Keratinocyte (primary cell): ENCODE data around the gene HPSE2. TPM values are rescaled to one million over a fixed set of nuclear protein-coding genes. Genes with fewer than 3 reads are reported as not detected.

Experiments used
- DNase-seq: peaks from one replicate; pipeline ENCODE4 v3.0.0-alpha.2; 2011; ENCODE audit warnings: low read depth, missing footprints, low spot score
- FAIRE-seq: peaks from 2 replicates; lab custom pipeline; 2011; peaks lifted over from hg19 to GRCh38; lab: Jason Lieb, UNC
- H2AFZ ChIP-seq: 2 replicates; pipeline ENCODE4 v1.6.0; 2012; ENCODE audit warnings: low read length, control low read depth, inconsistent platforms; ENCODE audit not compliant: control insufficient read depth
- H3K27ac ChIP-seq: 2 replicates; pipeline ENCODE4 v1.5.1; 2011; ENCODE audit warnings: low read length; ENCODE audit not compliant: control insufficient read depth, insufficient read depth
- H3K27me3 ChIP-seq: 3 replicates; pipeline ENCODE4 v1.6.0; 2011; ENCODE audit warnings: low read length; ENCODE audit not compliant: control insufficient read depth, insufficient read depth; ENCODE audit errors: extremely low read depth
- H3K36me3 ChIP-seq, 2 experiments: 2 replicates in 1 of 2; 3 replicates in 1 of 2; pipeline ENCODE4 v1.5.1; 2011; ENCODE audit warnings: low read length in 2 of 2, mild to moderate bottlenecking in 1 of 2; ENCODE audit not compliant: control insufficient read depth in 2 of 2, insufficient read depth in 2 of 2; ENCODE audit errors: extremely low read depth in 1 of 2
- H3K4me1 ChIP-seq: 3 replicates; pipeline ENCODE4 v1.5.1; 2011; ENCODE audit warnings: low read length; ENCODE audit not compliant: control insufficient read depth, insufficient read depth; ENCODE audit errors: extremely low read depth
- H3K4me2 ChIP-seq: 3 replicates; pipeline ENCODE4 v1.6.0; 2011; ENCODE audit warnings: low read depth, low read length; ENCODE audit not compliant: control insufficient read depth, insufficient read depth; ENCODE audit errors: extremely low read depth
- H3K4me3 ChIP-seq, 3 experiments: fragments of 200-600 bp in 1 of 3; sonication (generic) in 1 of 3; 2 replicates in 2 of 3; 3 replicates in 1 of 3; pipeline ENCODE4 v1.5.1; 2011 to 2016; ENCODE audit warnings: low read length in 3 of 3, mild to moderate bottlenecking in 3 of 3, control low read depth in 2 of 3, inconsistent platforms in 1 of 3, low read depth in 1 of 3, mixed read lengths in 1 of 3, mixed run types in 1 of 3, moderate library complexity in 1 of 3; ENCODE audit not compliant: control insufficient read depth in 2 of 3, insufficient read depth in 2 of 3; ENCODE audit errors: extremely low read depth in 1 of 3
- H3K79me2 ChIP-seq: 2 replicates; pipeline ENCODE4 v1.6.0; 2012; ENCODE audit warnings: low read length; ENCODE audit not compliant: control insufficient read depth, insufficient read depth
- H3K9ac ChIP-seq: 3 replicates; pipeline ENCODE4 v1.6.0; 2011; ENCODE audit warnings: low read length; ENCODE audit not compliant: control insufficient read depth, insufficient read depth; ENCODE audit errors: extremely low read depth
- H3K9me1 ChIP-seq: 3 replicates; pipeline ENCODE4 v1.6.0; 2011; ENCODE audit warnings: low read length; ENCODE audit not compliant: control insufficient read depth, insufficient read depth; ENCODE audit errors: extremely low read depth
- H3K9me3 ChIP-seq: 2 replicates; pipeline ENCODE4 v1.5.1; 2012; ENCODE audit warnings: low read depth, low read length; ENCODE audit not compliant: control insufficient read depth
- H4K20me1 ChIP-seq: 3 replicates; pipeline ENCODE4 v1.6.0; 2011; ENCODE audit warnings: low read length; ENCODE audit not compliant: control insufficient read depth, insufficient read depth; ENCODE audit errors: extremely low read depth
- CTCF ChIP-seq, 3 experiments: IDR thresholded peaks in 1 of 3; conservative IDR thresholded peaks in 1 of 3; optimal IDR thresholded peaks in 1 of 3; 2 replicates in 2 of 3; 3 replicates in 1 of 3; pipeline versions ENCODE3 to v1.5.1; 2011; ENCODE audit warnings: low read length in 3 of 3, mild to moderate bottlenecking in 3 of 3, moderate library complexity in 2 of 3, control low read depth in 1 of 3, inconsistent platforms in 1 of 3; ENCODE audit not compliant: insufficient read depth in 2 of 3; ENCODE audit errors: extremely low read depth in 1 of 3
- EZH2 ChIP-seq: IDR thresholded peaks from one replicate; pipeline ENCODE4 v1.6.1; 2012; ENCODE audit warnings: inconsistent platforms, mild to moderate bottlenecking, low read length, moderate library complexity
- dilution Hi-C: fragments of 300-500 bp; cut with MboI; formaldehyde crosslinking; loops from one replicate; pipeline ENCODE4 v1.7.0; 2020; ENCODE audit warnings: low sequenced_read_pairs; ENCODE audit not compliant: extremely low pct_ligation_motif_present
- polyA plus RNA-seq, 5 experiments: library from polyadenylated mRNA; depleted of rRNA in 3 of 5; stranded (reverse) in 3 of 5; stranded (forward) in 1 of 5; unstranded in 1 of 5; fragments of >200 nt; gene quantifications; 1 replicate in 1 of 5; 2 replicates in 3 of 5; 3 replicates in 1 of 5; pipeline versions ENCODE4 v1.2.1 to v1.2.3, GENCODE V29; 2011 to 2012; ENCODE audit warnings: missing spikeins in 2 of 5, low read depth in 1 of 5, low replicate concordance in 1 of 5

The HPSE2 gene
- polyA plus RNA-seq, 1 donor (not counting 4 experiments of a cell fraction or from before 2014, with no cell fraction given), result 0.01 TPM

DNA sequence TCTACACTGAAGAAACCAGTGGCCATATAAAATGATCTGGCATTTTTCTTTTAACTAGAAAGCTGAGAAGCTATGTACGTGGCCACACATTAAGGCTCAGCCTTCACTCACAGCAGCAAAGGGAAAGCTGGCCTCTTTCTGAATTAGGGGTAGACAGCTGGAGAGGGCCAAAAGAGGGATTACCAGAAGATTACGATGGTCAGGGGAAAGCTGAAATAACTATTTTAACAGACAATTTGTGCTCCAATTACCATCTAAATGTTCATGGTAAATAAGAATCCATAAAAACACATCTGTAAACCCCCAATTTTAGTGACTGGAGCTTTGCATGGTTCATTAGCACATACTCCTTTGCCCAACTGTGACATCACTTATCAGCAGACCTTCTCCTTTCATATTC is 314.3 kb downstream of the HPSE2 start:
- no peaks in the 10 kb centered on the region for H3K27me3 ChIP-seq
- H3K27ac ChIP-seq, result no peak overlapping the region
- TF ChIP-seq CTCF (optimal IDR thresholded peaks at IDR 0.05 in 1 of 3, IDR thresholded peaks at IDR 0.05 in 1 of 3, conservative IDR thresholded peaks at IDR 0.05 in 1 of 3; ENCODE audit: extremely low read depth in 1 of 3, insufficient read depth in 2 of 3, low read length in 3 of 3) (no peak), EZH2 (no peak)

DNA sequence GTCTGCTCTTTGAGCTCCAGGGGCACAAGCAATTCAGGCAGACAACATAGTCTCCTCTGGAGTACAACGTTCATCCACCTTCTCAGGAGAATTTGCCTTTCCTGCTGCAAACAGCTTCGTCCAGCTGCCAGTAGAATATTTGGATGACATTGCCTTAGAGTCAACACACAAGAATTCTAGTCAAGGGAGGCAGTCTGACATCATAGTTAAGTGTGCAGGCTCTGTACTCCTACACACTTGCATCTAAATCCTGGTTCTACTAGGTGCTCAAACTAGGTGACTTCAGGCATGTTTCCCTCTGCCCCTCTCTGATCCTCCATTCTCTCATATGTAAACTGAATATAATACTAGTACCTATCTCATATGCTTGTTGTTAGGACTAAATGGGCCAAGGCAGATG is 314.8 kb downstream of the HPSE2 start:
- Histone ChIP-seq H3K79me2 (no peaks in the 10 kb centered on the region), H3K27me3 (no peaks in the 10 kb centered on the region), H3K4me1 (no peaks in the 10 kb centered on the region), H3K4me2 (no peak overlapping the region), H3K4me3 (no peak overlapping the region), H3K9me1 (no peaks in the 10 kb centered on the region), H3K36me3 (no peaks in the 10 kb centered on the region), H2AFZ (no peak overlapping the region), H3K9me3 (no peaks in the 10 kb centered on the region), H3K27ac (no peak overlapping the region), H3K9ac (no peak overlapping the region), H4K20me1 (no peaks in the 10 kb centered on the region)
- no peak for FAIRE-seq
- TF ChIP-seq EZH2, result no peak
- TF ChIP-seq CTCF (optimal IDR thresholded peaks at IDR 0.05 in 1 of 3, IDR thresholded peaks at IDR 0.05 in 1 of 3, conservative IDR thresholded peaks at IDR 0.05 in 1 of 3; ENCODE audit: extremely low read depth in 1 of 3, insufficient read depth in 2 of 3, low read length in 3 of 3), result no peak
- no peak for DNase-seq
- dilution Hi-C loops, result no loop called here

More for the DNA sequence above, 314.3 kb downstream of the HPSE2 start:
- no peaks in the 10 kb centered on the region for H4K20me1 ChIP-seq
- H3K9me3 ChIP-seq, result no peaks in the 10 kb centered on the region
- DNase-seq (no peak), FAIRE-seq (no peak)
- H2AFZ ChIP-seq, result no peak overlapping the region
- H3K9me1 ChIP-seq, result no peaks in the 10 kb centered on the region
- no peak overlapping the region for H3K9ac ChIP-seq
- H3K79me2 ChIP-seq, result no peaks in the 10 kb centered on the region
- no peak overlapping the region for H3K4me3 ChIP-seq
- H3K4me1 ChIP-seq, result no peaks in the 10 kb centered on the region
- dilution Hi-C loops, result no loop called here
- no peak overlapping the region for H3K4me2 ChIP-seq
- H3K36me3 ChIP-seq, result no peaks in the 10 kb centered on the region
